Transverse colon (tissue), 4 donors: ENCODE results near the gene MNS1.

ENCODE experiments used
- CTCF ChIP-seq, 5 experiments: fragments of 200-600 bp in 3 of 5; fragments of 450-650 bp in 2 of 5; sonication (generic) in 3 of 5; IDR thresholded peaks; 1 replicate in 2 of 5; 2 replicates in 3 of 5; pipeline ENCODE4 v1.5.1; 2016 to 2017; ENCODE audit warnings: antibody characterized with exemption in 5 of 5, inconsistent platforms in 3 of 5, mild to moderate bottlenecking in 2 of 5, moderate library complexity in 1 of 5
- POLR2A ChIP-seq: fragments of 450-650 bp; IDR thresholded peaks from one replicate; pipeline ENCODE4 v1.6.1; 2016; ENCODE audit warnings: antibody characterized with exemption, mild to moderate bottlenecking, moderate library complexity
- POLR2AphosphoS5 ChIP-seq, 3 donors: sonication (generic); formaldehyde crosslinking; IDR thresholded peaks; one replicate each; pipeline ENCODE4 v1.6.1; 2016; ENCODE audit warnings: antibody characterized with exemption in 3 of 3

DNA sequence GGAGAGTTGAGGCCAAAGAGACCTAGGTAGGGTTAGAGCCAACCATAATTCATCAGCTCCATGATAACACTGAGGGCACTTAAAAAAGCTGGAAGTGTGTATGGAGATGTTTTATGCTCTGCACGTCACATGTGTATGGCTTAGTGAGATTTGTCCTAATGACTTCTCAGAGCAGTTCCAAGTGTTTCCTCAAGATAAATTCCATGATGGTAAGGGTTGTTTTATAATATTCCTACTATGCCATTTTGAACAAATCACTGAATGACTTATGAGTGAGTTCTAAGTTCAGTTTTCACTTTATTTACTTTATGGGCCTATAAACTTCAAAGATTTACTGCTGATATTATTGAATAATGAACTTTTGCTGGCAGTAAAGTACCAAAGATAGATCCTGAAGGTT, 71.7 kb downstream of the MNS1 start:
- TF ChIP-seq CTCF (IDR thresholded peaks at IDR 0.05) (no peak), POLR2A (no peak), POLR2AphosphoS5 (IDR thresholded peaks at IDR 0.05) (no peak)
